Measurements from ENCODE around the gene SPATA32.
A peak's percentile ranks its signal among the peaks of the same experiment; 100 is the strongest.

Gene SPATA32

GRCh38 chr17:45246338-45246737 lies 15.6 kb downstream of the SPATA32 start:
- no peak for DNase-seq

GRCh38 chr17:45244725-45245656 lies 16.9 kb downstream of the SPATA32 start:
- no peak for DNase-seq

GRCh38 chr17:45243750-45244149 lies 18.1 kb downstream of the SPATA32 start:
- no peak for DNase-seq

GRCh38 chr17:45242029-45242414 lies 19.9 kb downstream of the SPATA32 start:
- DNase-seq = no peak

- DNase-seq = peak; percentile 63
Observed at GRCh38 chr17:45241328-45242028, 20.4 kb downstream of the SPATA32 start.

GRCh38 chr17:45240905-45241327 lies 21.0 kb downstream of the SPATA32 start:
- no peak for DNase-seq

- no peak for DNase-seq
Observed at GRCh38 chr17:45238155-45238774, 23.6 kb downstream of the SPATA32 start.

- DNase-seq = no peak
Observed at GRCh38 chr17:45237686-45238085, 24.2 kb downstream of the SPATA32 start.

GRCh38 chr17:45236282-45236606 lies 25.6 kb downstream of the SPATA32 start:
- no peak for DNase-seq

- peak; percentile 62 for DNase-seq
Observed at GRCh38 chr17:45235416-45236281, 26.2 kb downstream of the SPATA32 start.

- DNase-seq = peak; percentile 61
Observed at GRCh38 chr17:45234641-45235415, 27.1 kb downstream of the SPATA32 start.

- DNase-seq = no peak
Observed at GRCh38 chr17:45233423-45233924, 28.4 kb downstream of the SPATA32 start.

- DNase-seq = no peak
Observed at GRCh38 chr17:45232514-45233422, 29.1 kb downstream of the SPATA32 start.

GRCh38 chr17:45231481-45232116 lies 30.3 kb downstream of the SPATA32 start:
- DNase-seq = no peak

GRCh38 chr17:45230787-45231480 lies 31.0 kb downstream of the SPATA32 start:
- DNase-seq = no peak

- DNase-seq = no peak
Observed at GRCh38 chr17:45230410-45230786, 31.5 kb downstream of the SPATA32 start.

GRCh38 chr17:45229681-45230409 lies 32.0 kb downstream of the SPATA32 start:
- DNase-seq = no peak

GRCh38 chr17:45228763-45229539 lies 32.9 kb downstream of the SPATA32 start:
- DNase-seq = no peak
